Coronary artery (tissue), 2 donors: ENCODE results near the gene GABPB2.

Experiments
- DNase-seq: peaks from one replicate; pipeline ENCODE4 v3.0.0-alpha.2; 2017; ENCODE audit warnings: low spot score
- H3K27ac ChIP-seq, 2 donors: fragments of 200-600 bp; sonication (generic); one replicate each; pipeline ENCODE4 v1.5.1; 2016 to 2019
- H3K4me3 ChIP-seq: fragments of 200-600 bp; sonication (generic); 2 replicates; pipeline ENCODE4 v1.5.1; 2016; ENCODE audit warnings: mild to moderate bottlenecking, moderate library complexity
- TF ChIP-seq, protein P1 (sequence below): fragments of 200-600 bp; sonication (generic); IDR thresholded peaks from one replicate; pipeline ENCODE4 v1.5.1; 2019; ENCODE audit warnings: antibody characterized with exemption

GABPB2 gene

DNA sequence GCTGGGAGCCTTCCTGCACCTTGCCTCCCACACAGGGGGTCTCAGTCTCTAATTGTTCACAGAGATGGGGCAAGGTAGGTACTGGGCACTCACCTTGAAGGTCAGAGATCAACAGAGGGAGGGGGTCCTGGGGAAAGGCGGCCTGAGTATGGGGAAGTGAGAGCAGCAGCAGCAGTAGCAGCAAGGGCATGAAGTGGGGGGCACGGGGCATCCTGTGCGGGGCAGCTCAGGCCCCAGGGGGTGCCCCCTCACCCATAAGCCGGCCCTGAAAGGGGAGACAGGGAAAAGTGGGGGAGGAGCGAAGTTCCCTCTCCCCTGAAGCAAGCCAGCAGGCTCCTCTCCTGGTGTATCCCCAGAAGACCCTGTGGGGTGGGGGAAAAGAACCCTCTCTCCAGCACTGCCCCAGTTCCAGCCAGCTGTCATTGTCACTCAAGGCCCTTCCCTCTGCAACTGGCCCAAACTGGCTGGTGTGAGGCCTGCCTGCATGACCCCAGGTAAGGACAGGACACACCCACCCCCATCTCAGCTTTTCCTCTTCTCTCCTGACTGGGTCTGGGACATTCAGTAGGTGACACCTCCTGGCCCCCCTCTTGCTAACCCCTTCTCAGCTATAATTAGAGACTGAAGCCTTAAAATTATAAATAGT is 72.0 kb downstream of the GABPB2 start:
- Histone ChIP-seq H3K27ac (no peak overlapping the region), H3K4me3 (no peak overlapping the region)
- DNase-seq = no peak
- TF ChIP-seq, protein P1, sequence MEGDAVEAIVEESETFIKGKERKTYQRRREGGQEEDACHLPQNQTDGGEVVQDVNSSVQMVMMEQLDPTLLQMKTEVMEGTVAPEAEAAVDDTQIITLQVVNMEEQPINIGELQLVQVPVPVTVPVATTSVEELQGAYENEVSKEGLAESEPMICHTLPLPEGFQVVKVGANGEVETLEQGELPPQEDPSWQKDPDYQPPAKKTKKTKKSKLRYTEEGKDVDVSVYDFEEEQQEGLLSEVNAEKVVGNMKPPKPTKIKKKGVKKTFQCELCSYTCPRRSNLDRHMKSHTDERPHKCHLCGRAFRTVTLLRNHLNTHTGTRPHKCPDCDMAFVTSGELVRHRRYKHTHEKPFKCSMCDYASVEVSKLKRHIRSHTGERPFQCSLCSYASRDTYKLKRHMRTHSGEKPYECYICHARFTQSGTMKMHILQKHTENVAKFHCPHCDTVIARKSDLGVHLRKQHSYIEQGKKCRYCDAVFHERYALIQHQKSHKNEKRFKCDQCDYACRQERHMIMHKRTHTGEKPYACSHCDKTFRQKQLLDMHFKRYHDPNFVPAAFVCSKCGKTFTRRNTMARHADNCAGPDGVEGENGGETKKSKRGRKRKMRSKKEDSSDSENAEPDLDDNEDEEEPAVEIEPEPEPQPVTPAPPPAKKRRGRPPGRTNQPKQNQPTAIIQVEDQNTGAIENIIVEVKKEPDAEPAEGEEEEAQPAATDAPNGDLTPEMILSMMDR = no peak

DNA sequence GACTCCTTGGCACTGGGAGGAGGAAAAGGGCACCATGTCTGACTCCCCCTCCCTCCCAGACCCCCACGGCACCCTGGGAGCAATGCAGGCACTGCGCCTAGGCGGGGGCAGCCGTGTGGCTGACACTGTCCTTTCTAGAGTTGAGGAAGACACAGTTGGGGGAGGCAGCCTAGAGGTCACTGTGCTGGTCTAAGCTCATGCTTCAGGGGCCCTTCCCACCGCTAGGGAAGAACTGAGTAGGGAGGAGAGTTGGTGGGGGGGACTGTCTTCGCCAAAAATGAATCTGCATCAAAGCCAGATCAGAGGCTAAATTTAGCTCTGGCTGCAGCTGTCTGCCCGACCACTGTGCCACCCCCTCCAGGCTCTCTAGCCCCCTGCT is 72.5 kb downstream of the GABPB2 start:
- TF ChIP-seq, protein P1 = no peak
- no peak for DNase-seq
- Histone ChIP-seq H3K4me3 (no peak overlapping the region), H3K27ac (no peak overlapping the region)

DNA sequence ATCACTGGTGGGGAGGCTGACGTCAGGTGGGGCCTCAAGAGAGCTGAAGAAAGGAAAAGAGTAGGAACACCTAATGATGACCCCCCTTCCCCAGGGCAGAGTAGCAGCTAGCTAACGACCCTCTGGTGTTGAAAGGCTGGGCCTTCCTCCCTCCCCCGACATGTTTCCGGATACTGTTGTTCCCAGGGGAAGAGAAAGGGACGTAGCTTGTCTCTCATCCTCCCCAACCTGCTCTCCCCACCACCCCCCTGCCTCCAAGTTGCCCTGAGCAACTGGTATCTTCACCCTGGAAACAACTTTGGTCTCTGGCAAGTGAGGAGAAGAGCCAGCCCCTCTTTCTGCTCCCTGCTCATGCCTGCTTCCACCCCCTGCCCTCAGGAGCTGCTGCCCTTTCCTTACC is 73.4 kb downstream of the GABPB2 start:
- TF ChIP-seq, protein P1 = no peak
- no peak for DNase-seq
- no peak overlapping the region for H3K4me3 ChIP-seq
- no peak overlapping the region for H3K27ac ChIP-seq

DNA sequence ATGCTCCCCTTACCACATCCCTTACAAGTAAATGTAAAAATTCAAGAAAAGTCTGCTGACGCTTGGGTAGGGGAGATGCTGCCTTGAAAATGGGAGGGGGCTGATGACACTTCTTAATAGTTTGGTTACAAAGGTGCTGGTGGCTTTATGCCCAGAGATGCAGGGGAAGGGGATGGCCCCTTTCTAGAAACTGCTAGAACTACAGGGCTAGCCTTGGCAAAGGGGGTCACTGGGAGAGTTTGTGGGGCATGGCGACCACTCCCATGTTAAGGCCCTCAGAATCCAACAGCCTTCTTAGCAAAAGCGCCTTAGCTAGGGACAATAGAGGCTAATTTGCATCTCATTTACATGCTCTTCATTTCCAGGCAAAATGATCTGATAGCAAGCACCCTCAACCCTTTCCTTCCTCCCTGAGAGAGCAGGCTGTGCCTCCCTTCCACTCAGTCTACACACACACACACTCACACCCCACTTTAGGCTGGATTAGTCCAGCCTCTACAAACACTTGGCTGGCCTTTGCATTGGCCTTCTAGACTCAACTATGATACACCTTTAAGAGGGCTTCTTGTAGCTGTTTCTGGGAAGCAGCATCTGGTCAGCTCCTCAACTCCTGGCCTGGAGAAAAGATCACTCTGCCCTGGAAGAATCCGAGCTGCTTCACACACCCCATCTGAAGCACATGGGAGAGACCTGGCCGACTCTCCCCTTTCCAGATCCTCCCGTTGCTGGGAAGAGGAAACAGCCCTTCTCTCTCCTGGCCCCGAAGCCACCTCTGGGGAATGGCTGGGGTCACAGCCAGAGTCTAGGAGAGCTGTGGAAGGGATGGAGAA is 74.1 kb downstream of the GABPB2 start:
- Histone ChIP-seq H3K27ac (peak overlapping the region; percentile 21 to 74), H3K4me3 (peak overlapping the region; percentile 77)
- no peak for DNase-seq
- TF ChIP-seq, protein P1 = no peak

DNA sequence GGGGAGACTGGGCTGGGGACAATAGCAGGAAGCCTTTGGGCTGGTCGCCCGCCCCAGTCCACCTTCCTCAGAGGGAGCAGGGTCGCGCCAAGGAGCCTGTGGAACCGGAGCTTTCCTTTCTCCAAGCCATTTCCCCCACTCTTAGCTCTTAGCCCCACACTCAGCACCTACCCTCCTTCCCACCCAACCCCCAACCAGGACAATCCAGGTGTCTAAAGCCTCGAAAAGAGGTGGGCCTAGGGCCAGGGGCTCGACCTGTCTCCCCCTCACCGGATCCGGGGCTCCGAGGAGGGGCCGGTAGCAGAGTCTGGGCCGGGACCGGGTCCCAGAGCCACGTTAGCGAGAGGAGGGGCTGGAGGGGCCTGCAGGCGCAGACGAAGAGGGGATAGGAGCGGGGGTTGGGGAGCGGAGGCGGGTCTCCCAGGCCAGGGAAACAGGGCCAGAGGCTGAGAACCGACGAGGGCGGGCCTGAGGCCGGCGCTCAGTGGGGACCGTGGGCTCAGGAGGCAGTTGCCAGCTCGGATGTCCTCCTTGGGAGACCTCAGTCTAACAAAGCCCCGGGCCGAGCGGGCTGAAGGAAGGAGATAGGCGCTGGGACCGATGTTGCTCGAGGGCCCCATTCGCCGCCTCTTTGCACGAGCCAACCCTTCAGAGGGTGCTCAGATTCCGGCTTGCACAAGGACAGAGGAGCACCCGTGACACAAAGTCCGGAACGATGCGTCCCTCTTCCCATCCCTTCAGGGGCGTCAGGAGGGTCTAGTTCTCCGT is 74.9 kb downstream of the GABPB2 start:
- DNase-seq = no peak
- H3K27ac ChIP-seq = peak overlapping the region; percentile 72 to 74
- H3K4me3 ChIP-seq = peak overlapping the region; percentile 77
- TF ChIP-seq, protein P1 = no peak

GRCh38 chr1:151146072-151146411 is 75.5 kb downstream of the GABPB2 start:
- Histone ChIP-seq H3K27ac (peak overlapping the region; percentile 72 to 74), H3K4me3 (peak overlapping the region; percentile 77)
- DNase-seq = no peak
- TF ChIP-seq, protein P1 = no peak
